Stimulated activated effector memory CD8-positive, alpha-beta T cell treated with anti-CD3 and anti-CD28 coated beads, Interleukin-12 subunit alpha, Interleukin-12 subunit beta, amount 100 ng/mL, for 72 hours (primary cell): Measurements from ENCODE around the gene TMEM200C.
"Not testable (repeated sequence)": the region's sequence is repeated elsewhere in the genome, so short reads cannot be mapped to it uniquely, and the experiment has no call there.

Source experiments
- ATAC-seq: fragments of 150-1000 bp; cut with Tn5 transposase; 2 replicates; pipeline ENCODE4 v1.10.0; 2021
- DNase-seq, 2 donors: peaks; one replicate each; pipeline ENCODE4 v3.0.0; 2021 to 2022; ENCODE audit warnings: low spot score in 2 of 2
- H3K27ac Mint-ChIP-seq: one replicate; pipeline ENCODE4 v1.8.0; 2022; ENCODE audit warnings: mild to moderate bottlenecking, mixed read lengths
- H3K36me3 Mint-ChIP-seq: one replicate; pipeline ENCODE4 v1.8.0; 2022; ENCODE audit warnings: mild to moderate bottlenecking, mixed read lengths
- H3K4me1 Mint-ChIP-seq: one replicate; pipeline ENCODE4 v1.8.0; 2022; ENCODE audit warnings: mixed read lengths
- H3K4me3 Mint-ChIP-seq: one replicate; pipeline ENCODE4 v1.8.0; 2022; ENCODE audit warnings: mild to moderate bottlenecking, mixed read lengths
- H3K9me3 Mint-ChIP-seq: one replicate; pipeline ENCODE4 v1.8.0; 2022; ENCODE audit warnings: mixed read lengths

Gene TMEM200C

GRCh38 chr18:5871426-5871825 is 23.9 kb downstream of the TMEM200C start:
- H3K4me3 Mint-ChIP-seq, result no peak overlapping the region
- no peaks in the 10 kb centered on the region for H3K9me3 Mint-ChIP-seq
- no peaks in the 10 kb centered on the region for H3K36me3 Mint-ChIP-seq

GRCh38 chr18:5868218-5868854 is 27.0 kb downstream of the TMEM200C start:
- Mint-ChIP-seq H3K4me3 (no peak overlapping the region), H3K27ac (no peak overlapping the region), H3K36me3 (no peaks in the 10 kb centered on the region), H3K9me3 (peaks cover under 1% of the 10 kb centered on the region), H3K4me1 (no peaks in the 10 kb centered on the region)
- ATAC-seq, result no peak
- DNase-seq, result no peak

More at GRCh38 chr18:5871426-5871825, 23.9 kb downstream of the TMEM200C start:
- Mint-ChIP-seq H3K27ac (no peak overlapping the region), H3K4me1 (no peaks in the 10 kb centered on the region)
- no peak for DNase-seq
- no peak for ATAC-seq

- Mint-ChIP-seq H3K9me3 (peaks cover 8% of the 10 kb centered on the region), H3K4me3 (no peak overlapping the region), H3K36me3 (no peaks in the 10 kb centered on the region), H3K4me1 (no peaks in the 10 kb centered on the region), H3K27ac (no peak overlapping the region)
- ATAC-seq (no peak), DNase-seq (no peak)
These were observed 29.8 kb downstream of the TMEM200C start for GRCh38 chr18:5865521-5865920.

- not testable (repeated sequence) for ATAC-seq, H3K4me3 Mint-ChIP-seq, H3K4me1 Mint-ChIP-seq, DNase-seq, H3K27ac Mint-ChIP-seq, H3K36me3 Mint-ChIP-seq
- H3K9me3 Mint-ChIP-seq, result peaks cover 15% of the 10 kb centered on the region
These were observed 33.2 kb downstream of the TMEM200C start for GRCh38 chr18:5862127-5862526.

- no peaks in the 10 kb centered on the region for H3K4me1 Mint-ChIP-seq
- no peak for ATAC-seq
- no peaks in the 10 kb centered on the region for H3K36me3 Mint-ChIP-seq
- H3K4me3 Mint-ChIP-seq, result no peak overlapping the region
- H3K27ac Mint-ChIP-seq, result no peak overlapping the region
- no peak for DNase-seq
- H3K9me3 Mint-ChIP-seq, result peaks cover 13% of the 10 kb centered on the region
These were observed 38.1 kb downstream of the TMEM200C start for GRCh38 chr18:5857180-5857579.

GRCh38 chr18:5853253-5853652 is 42.1 kb downstream of the TMEM200C start:
- H3K4me1 Mint-ChIP-seq, result no peaks in the 10 kb centered on the region
- no peaks in the 10 kb centered on the region for H3K36me3 Mint-ChIP-seq
- H3K9me3 Mint-ChIP-seq, result peaks cover 3% of the 10 kb centered on the region
- DNase-seq (no peak), ATAC-seq (no peak)
- H3K27ac Mint-ChIP-seq, result no peak overlapping the region
- H3K4me3 Mint-ChIP-seq, result no peak overlapping the region

GRCh38 chr18:5851998-5852397 is 43.3 kb downstream of the TMEM200C start:
- Mint-ChIP-seq H3K4me1 (no peaks in the 10 kb centered on the region), H3K9me3 (peaks cover 6% of the 10 kb centered on the region), H3K27ac (no peak overlapping the region), H3K36me3 (no peaks in the 10 kb centered on the region), H3K4me3 (no peak overlapping the region)
- no peak for DNase-seq
- ATAC-seq, result no peak

GRCh38 chr18:5842653-5843052 is 52.7 kb downstream of the TMEM200C start:
- Mint-ChIP-seq H3K27ac (no peak overlapping the region), H3K9me3 (peaks cover 11% of the 10 kb centered on the region), H3K4me3 (no peak overlapping the region), H3K36me3 (no peaks in the 10 kb centered on the region), H3K4me1 (no peaks in the 10 kb centered on the region)
- ATAC-seq (no peak), DNase-seq (no peak)

- H3K27ac Mint-ChIP-seq, result no peak overlapping the region
- no peak overlapping the region for H3K4me3 Mint-ChIP-seq
- H3K4me1 Mint-ChIP-seq, result no peaks in the 10 kb centered on the region
- H3K36me3 Mint-ChIP-seq, result no peaks in the 10 kb centered on the region
- DNase-seq (no peak), ATAC-seq (no peak)
- H3K9me3 Mint-ChIP-seq, result peaks cover 11% of the 10 kb centered on the region
These were observed 53.8 kb downstream of the TMEM200C start for GRCh38 chr18:5841518-5841917.

GRCh38 chr18:5840547-5840946 is 54.8 kb downstream of the TMEM200C start:
- no peak overlapping the region for H3K27ac Mint-ChIP-seq
- H3K4me3 Mint-ChIP-seq, result no peak overlapping the region
- peaks cover 5% of the 10 kb centered on the region for H3K9me3 Mint-ChIP-seq
- DNase-seq, result no peak
- ATAC-seq, result no peak
- no peaks in the 10 kb centered on the region for H3K4me1 Mint-ChIP-seq
- H3K36me3 Mint-ChIP-seq, result no peaks in the 10 kb centered on the region

GRCh38 chr18:5840025-5840424 is 55.3 kb downstream of the TMEM200C start:
- DNase-seq (no peak), ATAC-seq (no peak)
- no peaks in the 10 kb centered on the region for H3K4me1 Mint-ChIP-seq

GRCh38 chr18:5839102-5839501 is 56.2 kb downstream of the TMEM200C start:
- Mint-ChIP-seq H3K27ac (no peak overlapping the region), H3K9me3 (peaks cover 2% of the 10 kb centered on the region), H3K36me3 (no peaks in the 10 kb centered on the region), H3K4me3 (no peak overlapping the region), H3K4me1 (no peaks in the 10 kb centered on the region)
- ATAC-seq (no peak), DNase-seq (no peak)

More at GRCh38 chr18:5840025-5840424, 55.3 kb downstream of the TMEM200C start:
- Mint-ChIP-seq H3K4me3 (no peak overlapping the region), H3K36me3 (no peaks in the 10 kb centered on the region), H3K9me3 (peaks cover 4% of the 10 kb centered on the region), H3K27ac (no peak overlapping the region)
